KMS-11 (cell line): Measurements from ENCODE around the gene MS4A5.
"Not testable (repeated sequence)": the region's sequence is repeated elsewhere in the genome, so short reads cannot be mapped to it uniquely, and the experiment has no call there.

Source experiments
- H2AFZ ChIP-seq: fragments of 200-600 bp; sonication (generic); 2 replicates; pipeline ENCODE4 v1.6.1; 2016; ENCODE audit warnings: antibody characterized with exemption, mixed run types, low read depth
- H3K27ac ChIP-seq: fragments of 200-600 bp; sonication (generic); 2 replicates; pipeline ENCODE4 v1.6.1; 2016; ENCODE audit warnings: mild to moderate bottlenecking, mixed run types
- H3K27me3 ChIP-seq: fragments of 200-600 bp; sonication (generic); 2 replicates; pipeline ENCODE4 v1.6.1; 2017; ENCODE audit warnings: mild to moderate bottlenecking, low read depth, mixed run types, moderate library complexity; ENCODE audit not compliant: insufficient read depth
- H3K36me3 ChIP-seq: fragments of 200-600 bp; sonication (generic); 2 replicates; pipeline ENCODE4 v1.6.1; 2017; ENCODE audit warnings: mild to moderate bottlenecking, mixed run types; ENCODE audit not compliant: insufficient read depth
- H3K4me1 ChIP-seq: fragments of 200-600 bp; sonication (generic); 2 replicates; pipeline ENCODE4 v1.6.1; 2016; ENCODE audit warnings: mild to moderate bottlenecking, low read depth, mixed run types; ENCODE audit not compliant: poor library complexity, severe bottlenecking
- H3K4me2 ChIP-seq: fragments of 200-600 bp; sonication (generic); 2 replicates; pipeline ENCODE4 v1.7.0; 2016; ENCODE audit warnings: mild to moderate bottlenecking, mixed run types
- H3K4me3 ChIP-seq: fragments of 200-600 bp; sonication (generic); IDR thresholded peaks from 2 replicates; pipeline ENCODE4 v1.6.1; 2017; ENCODE audit warnings: low read depth, low read length, mixed read lengths; ENCODE audit not compliant: insufficient read depth
- H3K79me2 ChIP-seq: fragments of 200-600 bp; sonication (generic); 2 replicates; pipeline ENCODE4 v1.6.1; 2016; ENCODE audit warnings: low read depth, mixed run types; ENCODE audit not compliant: insufficient read depth
- H3K9ac ChIP-seq: fragments of 200-600 bp; sonication (generic); 2 replicates; pipeline ENCODE4 v1.6.1; 2016; ENCODE audit warnings: mild to moderate bottlenecking, mixed run types
- H4K20me1 ChIP-seq: fragments of 200-600 bp; sonication (generic); 2 replicates; pipeline ENCODE4 v1.6.1; 2016; ENCODE audit warnings: mild to moderate bottlenecking, mixed run types; ENCODE audit not compliant: insufficient read depth
- TF ChIP-seq, protein P1 (sequence below): fragments of 200-600 bp; sonication (generic); conservative IDR thresholded peaks from 2 replicates; pipeline ENCODE4 v1.6.1; 2017; ENCODE audit warnings: low read depth, mild to moderate bottlenecking, antibody characterized with exemption, low read length, moderate library complexity, mixed read lengths

Gene MS4A5

DNA sequence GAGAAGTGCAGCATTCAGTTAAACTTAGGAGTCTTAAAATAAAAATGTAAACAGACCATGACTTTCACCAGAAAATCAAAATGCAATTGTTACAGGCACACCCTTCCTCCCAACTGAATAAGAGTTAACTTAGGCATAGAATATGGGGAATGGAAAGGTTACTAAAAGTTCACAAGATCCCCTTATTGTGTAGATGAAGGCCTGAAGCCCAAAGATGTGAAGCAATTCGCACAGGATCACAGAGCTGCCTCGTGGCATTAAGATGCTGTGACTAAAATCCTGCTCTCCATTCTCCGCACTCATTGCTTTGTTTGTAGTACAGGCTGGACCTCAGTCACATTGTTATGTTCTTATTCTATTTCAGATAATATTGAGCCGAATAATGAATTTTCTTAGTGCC is 4.0 kb downstream of the MS4A5 start:
- Histone ChIP-seq H3K4me3 (no peak overlapping the region), H3K27me3 (no peaks in the 10 kb centered on the region), H3K9ac (no peak overlapping the region), H3K36me3 (no peaks in the 10 kb centered on the region), H4K20me1 (no peaks in the 10 kb centered on the region), H3K79me2 (no peaks in the 10 kb centered on the region), H3K4me1 (peaks cover 14% of the 10 kb centered on the region), H3K27ac (no peak overlapping the region), H3K4me2 (no peak overlapping the region), H2AFZ (no peak overlapping the region)
- TF ChIP-seq, protein P1, sequence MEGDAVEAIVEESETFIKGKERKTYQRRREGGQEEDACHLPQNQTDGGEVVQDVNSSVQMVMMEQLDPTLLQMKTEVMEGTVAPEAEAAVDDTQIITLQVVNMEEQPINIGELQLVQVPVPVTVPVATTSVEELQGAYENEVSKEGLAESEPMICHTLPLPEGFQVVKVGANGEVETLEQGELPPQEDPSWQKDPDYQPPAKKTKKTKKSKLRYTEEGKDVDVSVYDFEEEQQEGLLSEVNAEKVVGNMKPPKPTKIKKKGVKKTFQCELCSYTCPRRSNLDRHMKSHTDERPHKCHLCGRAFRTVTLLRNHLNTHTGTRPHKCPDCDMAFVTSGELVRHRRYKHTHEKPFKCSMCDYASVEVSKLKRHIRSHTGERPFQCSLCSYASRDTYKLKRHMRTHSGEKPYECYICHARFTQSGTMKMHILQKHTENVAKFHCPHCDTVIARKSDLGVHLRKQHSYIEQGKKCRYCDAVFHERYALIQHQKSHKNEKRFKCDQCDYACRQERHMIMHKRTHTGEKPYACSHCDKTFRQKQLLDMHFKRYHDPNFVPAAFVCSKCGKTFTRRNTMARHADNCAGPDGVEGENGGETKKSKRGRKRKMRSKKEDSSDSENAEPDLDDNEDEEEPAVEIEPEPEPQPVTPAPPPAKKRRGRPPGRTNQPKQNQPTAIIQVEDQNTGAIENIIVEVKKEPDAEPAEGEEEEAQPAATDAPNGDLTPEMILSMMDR, result no peak

DNA sequence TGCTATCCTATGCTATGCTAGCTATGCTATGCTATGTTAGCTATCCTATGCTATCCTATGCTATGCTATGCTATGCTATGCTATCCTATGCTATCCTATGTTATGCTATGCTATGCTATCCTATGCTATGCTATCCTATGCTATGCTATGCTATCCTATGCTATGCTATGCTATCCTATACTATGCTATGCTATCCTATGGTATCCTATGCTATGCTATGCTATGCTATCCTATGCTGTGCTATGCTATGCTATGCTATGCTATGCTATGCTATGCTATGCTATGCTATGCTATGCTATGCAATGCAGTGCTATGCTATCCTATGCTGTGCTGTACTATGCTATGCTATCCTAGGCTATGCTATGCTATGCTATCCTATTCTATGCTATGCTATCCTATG is 17.7 kb downstream of the MS4A5 start:
- Histone ChIP-seq H3K36me3 (no peaks in the 10 kb centered on the region), H3K4me3 (no peak overlapping the region), H3K4me1 (peaks cover 10% of the 10 kb centered on the region), H2AFZ (peak overlapping the region; percentile 62; the same call in 1 of the 2 replicates), H3K27me3 (no peaks in the 10 kb centered on the region), H3K79me2 (no peaks in the 10 kb centered on the region), H3K27ac (no peak overlapping the region; the same call in 1 of the 2 replicates), H3K4me2 (peak overlapping the region; percentile 47; the same call in 1 of the 2 replicates), H4K20me1 (no peaks in the 10 kb centered on the region), H3K9ac (no peak overlapping the region)
- TF ChIP-seq, protein P1, result no peak

DNA sequence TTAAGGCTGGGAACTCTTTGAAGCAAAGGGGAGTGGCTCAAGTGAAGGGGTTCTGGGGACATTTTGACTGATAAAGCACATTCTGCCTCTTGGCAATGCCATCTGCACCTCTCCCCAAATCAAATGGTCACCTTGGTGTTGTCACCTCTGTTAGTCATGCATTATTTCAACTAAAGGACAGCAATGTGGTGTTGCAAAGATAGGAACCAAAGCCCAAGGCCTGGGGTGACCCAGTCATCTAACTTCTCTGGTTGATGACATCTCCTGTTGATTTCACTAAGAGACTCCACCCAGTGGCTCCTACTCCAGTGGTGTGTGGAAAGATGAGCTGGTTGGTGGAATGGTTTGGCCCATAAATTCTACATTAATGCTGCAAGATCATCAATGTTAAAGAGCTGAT is 18.5 kb downstream of the MS4A5 start:
- Histone ChIP-seq H3K4me3 (no peak overlapping the region), H3K27me3 (no peaks in the 10 kb centered on the region), H3K27ac (no peak overlapping the region), H3K79me2 (no peaks in the 10 kb centered on the region), H2AFZ (no peak overlapping the region), H3K4me2 (no peak overlapping the region), H4K20me1 (no peaks in the 10 kb centered on the region), H3K4me1 (peaks cover 10% of the 10 kb centered on the region), H3K36me3 (no peaks in the 10 kb centered on the region), H3K9ac (no peak overlapping the region)
- TF ChIP-seq, protein P1, result no peak

DNA sequence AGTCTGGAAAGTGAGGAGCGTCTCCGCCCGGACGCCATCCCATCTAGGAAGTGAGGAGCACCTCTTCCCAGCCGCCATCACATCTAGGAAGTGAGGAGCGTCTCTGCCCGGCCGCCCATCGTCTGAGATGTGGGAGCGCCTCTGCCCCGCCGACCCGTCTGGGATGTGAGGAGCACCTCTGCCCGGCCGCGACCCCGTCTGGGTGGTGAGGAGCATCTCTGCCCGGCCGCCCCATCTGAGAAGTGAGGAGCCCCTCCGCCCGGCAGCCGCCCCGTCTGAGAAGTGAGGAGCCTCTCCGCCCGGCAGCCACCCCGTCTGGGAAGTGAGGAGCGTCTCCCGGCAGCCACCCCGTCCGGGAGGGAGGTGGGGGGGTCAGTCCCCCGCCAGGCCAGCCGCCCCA is 21.8 kb downstream of the MS4A5 start:
- H3K27ac ChIP-seq, H3K36me3 ChIP-seq, H3K4me3 ChIP-seq, H3K9ac ChIP-seq, H3K79me2 ChIP-seq, H4K20me1 ChIP-seq, H3K4me1 ChIP-seq, H2AFZ ChIP-seq, H3K27me3 ChIP-seq, H3K4me2 ChIP-seq: not testable (repeated sequence)

DNA sequence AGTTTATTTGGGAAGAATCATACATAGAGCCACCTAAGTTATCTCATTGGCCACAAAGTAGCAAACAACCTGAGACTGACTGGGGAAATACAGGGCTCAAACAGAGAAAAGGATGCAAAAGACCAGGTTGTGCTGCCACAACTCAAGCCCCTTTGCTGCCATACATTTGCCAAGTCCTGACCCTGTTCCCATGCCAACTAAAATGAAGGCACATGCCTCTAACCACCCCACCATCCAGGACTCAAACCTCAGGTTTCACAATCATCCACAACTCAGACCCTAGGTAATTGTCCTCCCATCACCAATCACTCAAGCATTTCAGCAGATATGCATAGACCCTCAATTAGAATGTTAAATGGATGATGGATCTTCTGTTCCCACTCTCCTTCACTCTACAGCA is 24.8 kb downstream of the MS4A5 start:
- H3K4me3 ChIP-seq, result no peak overlapping the region
- no peak overlapping the region for H3K9ac ChIP-seq
- no peak overlapping the region for H3K4me2 ChIP-seq
- TF ChIP-seq, protein P1, result no peak
- H3K27me3 ChIP-seq, result no peaks in the 10 kb centered on the region
- H3K4me1 ChIP-seq, result no peaks in the 10 kb centered on the region
- no peak overlapping the region for H2AFZ ChIP-seq
- H4K20me1 ChIP-seq, result no peaks in the 10 kb centered on the region
- no peaks in the 10 kb centered on the region for H3K36me3 ChIP-seq
- H3K27ac ChIP-seq, result no peak overlapping the region
- H3K79me2 ChIP-seq, result no peaks in the 10 kb centered on the region
